ENCODE measurements around the gene DPYSL4. TPM values are rescaled to one million over a fixed set of nuclear protein-coding genes. Genes with fewer than 3 reads are reported as not detected.

DPYSL4 gene
- total RNA-seq, 2 donors from 2014 or later, result 0.28 TPM; not detected in 1

DNA sequence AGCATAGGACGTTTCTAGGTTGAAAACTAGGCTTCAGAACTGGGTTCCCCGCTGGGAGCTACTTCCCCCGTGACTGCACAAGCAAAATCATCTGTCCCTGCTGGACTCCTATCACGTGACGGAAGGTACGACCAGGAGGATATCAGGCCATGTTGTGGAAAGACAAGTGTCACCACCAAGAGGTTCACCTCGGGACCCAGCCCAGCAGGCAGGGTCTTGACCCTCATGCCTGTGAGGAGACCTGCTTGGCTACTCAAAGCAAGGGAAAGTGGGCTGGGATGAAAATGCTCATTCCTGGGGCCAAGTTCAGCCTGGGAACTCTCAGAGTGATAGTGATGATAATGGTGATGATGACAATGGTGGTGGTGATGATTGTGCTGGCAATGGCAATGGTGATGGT lies 32.3 kb upstream of the DPYSL4 start:
- Histone ChIP-seq H3K27ac (no peak overlapping the region), H3K9me3 (no peaks in the 10 kb centered on the region), H3K36me3 (no peaks in the 10 kb centered on the region), H3K4me3 (no peak overlapping the region), H3K4me1 (ENCODE audit: control insufficient read depth in 1 of 2, low read depth in 2 of 2) (no peaks in the 10 kb centered on the region), H3K27me3 (replicated peaks; ENCODE audit: insufficient read depth) (no peaks in the 10 kb centered on the region)
- TF ChIP-seq, protein P1, sequence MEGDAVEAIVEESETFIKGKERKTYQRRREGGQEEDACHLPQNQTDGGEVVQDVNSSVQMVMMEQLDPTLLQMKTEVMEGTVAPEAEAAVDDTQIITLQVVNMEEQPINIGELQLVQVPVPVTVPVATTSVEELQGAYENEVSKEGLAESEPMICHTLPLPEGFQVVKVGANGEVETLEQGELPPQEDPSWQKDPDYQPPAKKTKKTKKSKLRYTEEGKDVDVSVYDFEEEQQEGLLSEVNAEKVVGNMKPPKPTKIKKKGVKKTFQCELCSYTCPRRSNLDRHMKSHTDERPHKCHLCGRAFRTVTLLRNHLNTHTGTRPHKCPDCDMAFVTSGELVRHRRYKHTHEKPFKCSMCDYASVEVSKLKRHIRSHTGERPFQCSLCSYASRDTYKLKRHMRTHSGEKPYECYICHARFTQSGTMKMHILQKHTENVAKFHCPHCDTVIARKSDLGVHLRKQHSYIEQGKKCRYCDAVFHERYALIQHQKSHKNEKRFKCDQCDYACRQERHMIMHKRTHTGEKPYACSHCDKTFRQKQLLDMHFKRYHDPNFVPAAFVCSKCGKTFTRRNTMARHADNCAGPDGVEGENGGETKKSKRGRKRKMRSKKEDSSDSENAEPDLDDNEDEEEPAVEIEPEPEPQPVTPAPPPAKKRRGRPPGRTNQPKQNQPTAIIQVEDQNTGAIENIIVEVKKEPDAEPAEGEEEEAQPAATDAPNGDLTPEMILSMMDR (IDR thresholded peaks at IDR 0.05), result no peak
- ATAC-seq (ENCODE audit: insufficient number of reproducible peaks, low FRiP score, low read depth) (no peak), DNase-seq (ENCODE audit: low spot score) (no peak)

DNA sequence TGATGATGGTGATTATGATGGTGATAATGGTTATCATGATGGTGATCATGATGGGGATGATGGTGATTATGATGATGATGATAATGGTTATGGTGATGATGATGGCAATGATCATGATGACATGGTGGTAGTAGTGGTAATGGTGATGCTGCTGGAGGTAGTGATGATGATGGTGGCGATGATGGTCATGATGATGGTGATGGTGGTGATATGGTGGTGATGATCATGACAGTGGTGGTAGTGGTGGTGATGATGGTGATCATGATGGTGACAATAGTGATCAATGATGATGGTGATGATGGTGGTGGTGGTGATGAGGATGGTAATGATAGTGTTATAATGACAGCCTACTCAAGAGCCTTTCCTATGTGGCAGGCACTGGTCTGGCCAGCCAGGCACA lies 31.8 kb upstream of the DPYSL4 start:
- ATAC-seq (ENCODE audit: insufficient number of reproducible peaks, low FRiP score, low read depth) (no peak), DNase-seq (ENCODE audit: low spot score) (no peak)
- no peak overlapping the region for H3K4me3 ChIP-seq
- H3K27me3 ChIP-seq (replicated peaks; ENCODE audit: insufficient read depth), result no peaks in the 10 kb centered on the region
- H3K9me3 ChIP-seq, result no peaks in the 10 kb centered on the region
- no peak overlapping the region for H3K27ac ChIP-seq
- TF ChIP-seq, protein P1 (IDR thresholded peaks at IDR 0.05), result no peak
- H3K36me3 ChIP-seq, result no peaks in the 10 kb centered on the region
- no peaks in the 10 kb centered on the region for H3K4me1 ChIP-seq (ENCODE audit: control insufficient read depth in 1 of 2, low read depth in 2 of 2)

DNA sequence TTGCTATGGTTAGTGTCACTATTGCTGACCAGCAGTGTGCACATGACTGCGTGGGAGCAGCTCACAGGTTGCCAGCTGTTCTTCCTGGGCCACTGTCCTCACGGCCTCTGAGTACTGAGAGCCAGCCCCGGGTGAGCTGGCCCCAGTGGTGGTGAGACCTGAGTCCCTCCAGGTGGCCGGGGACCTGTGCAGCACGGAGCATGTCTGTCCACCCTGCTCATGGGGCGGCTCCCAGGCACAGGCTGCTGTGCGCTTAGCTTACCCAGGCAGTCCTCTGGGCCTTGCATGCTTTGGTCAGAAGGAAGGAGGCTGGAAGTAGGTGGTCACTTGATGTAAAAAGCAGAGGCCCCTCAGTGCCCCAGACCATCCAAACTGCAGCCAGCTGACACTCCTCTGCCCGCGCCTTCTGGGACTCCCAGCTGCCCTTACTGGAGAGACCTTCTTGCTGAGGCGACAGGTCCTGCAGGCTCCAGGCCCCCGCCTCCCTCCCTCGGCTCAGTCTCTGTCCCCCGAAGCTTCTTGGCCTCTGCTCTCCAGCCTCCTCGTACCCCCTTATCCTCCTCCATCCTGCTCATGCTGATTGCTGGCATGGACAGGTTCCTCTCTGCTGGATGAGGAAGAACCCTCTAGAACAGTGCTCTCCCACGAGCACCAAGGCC lies 30.9 kb upstream of the DPYSL4 start:
- H3K36me3 ChIP-seq, result no peaks in the 10 kb centered on the region
- H3K4me3 ChIP-seq, result no peak overlapping the region
- no peaks in the 10 kb centered on the region for H3K27me3 ChIP-seq (replicated peaks; ENCODE audit: insufficient read depth)
- no peaks in the 10 kb centered on the region for H3K9me3 ChIP-seq
- TF ChIP-seq, protein P1 (IDR thresholded peaks at IDR 0.05), result no peak
- H3K27ac ChIP-seq, result no peak overlapping the region
- DNase-seq (ENCODE audit: low spot score) (no peak), ATAC-seq (ENCODE audit: insufficient number of reproducible peaks, low FRiP score, low read depth) (no peak)
- no peaks in the 10 kb centered on the region for H3K4me1 ChIP-seq (ENCODE audit: control insufficient read depth in 1 of 2, low read depth in 2 of 2)

DNA sequence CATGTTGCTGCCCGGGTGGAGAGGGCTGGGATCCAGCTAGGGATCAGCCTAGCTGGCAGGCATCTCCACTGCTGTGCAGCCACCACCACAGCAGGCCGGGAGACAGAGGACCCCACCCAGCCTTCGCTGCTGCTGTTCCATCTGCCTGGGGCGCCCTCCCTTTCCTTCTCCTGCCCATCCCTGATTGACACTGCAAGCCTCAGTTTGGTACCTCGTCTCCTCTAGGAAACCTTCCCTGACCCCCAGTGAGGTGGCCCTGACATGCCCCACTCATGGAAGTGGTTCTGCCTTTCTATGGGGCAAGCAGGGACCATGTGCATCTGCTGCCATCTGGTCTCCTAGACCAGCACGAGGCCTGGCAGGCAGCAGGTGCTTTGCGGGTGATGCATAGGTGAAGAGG lies 30.4 kb upstream of the DPYSL4 start:
- ATAC-seq (ENCODE audit: insufficient number of reproducible peaks, low FRiP score, low read depth) (no peak), DNase-seq (ENCODE audit: low spot score) (no peak)
- no peak overlapping the region for H3K4me3 ChIP-seq
- H3K27me3 ChIP-seq (replicated peaks; ENCODE audit: insufficient read depth), result no peaks in the 10 kb centered on the region
- TF ChIP-seq, protein P1 (IDR thresholded peaks at IDR 0.05), result no peak
- H3K36me3 ChIP-seq, result no peaks in the 10 kb centered on the region
- H3K27ac ChIP-seq, result no peak overlapping the region
- H3K9me3 ChIP-seq, result no peaks in the 10 kb centered on the region
- H3K4me1 ChIP-seq (ENCODE audit: control insufficient read depth in 1 of 2, low read depth in 2 of 2), result no peaks in the 10 kb centered on the region

DNA sequence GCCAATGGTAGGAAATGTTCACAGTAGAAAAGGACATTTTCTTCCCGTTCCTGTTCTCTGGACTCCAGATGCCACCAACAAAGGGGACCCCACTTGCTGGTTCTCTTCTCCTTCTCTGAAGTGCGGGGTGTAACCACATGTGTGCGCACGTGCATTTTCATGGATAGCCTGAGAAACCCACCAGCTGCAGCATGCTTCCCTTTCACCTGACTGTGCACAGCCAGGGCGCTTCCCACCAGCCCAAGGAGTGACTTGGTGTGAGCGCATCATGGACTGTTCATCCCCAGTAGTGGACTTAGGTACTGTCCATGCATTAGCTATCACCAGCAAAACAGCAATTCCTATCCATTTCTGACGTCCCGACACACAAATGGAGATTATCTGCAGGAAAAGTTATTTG lies 29.6 kb upstream of the DPYSL4 start:
- H3K4me1 ChIP-seq (ENCODE audit: control insufficient read depth in 1 of 2, low read depth in 2 of 2), result peaks cover 0 to 3% of the 10 kb centered on the region in 2 donors
- TF ChIP-seq, protein P1 (IDR thresholded peaks at IDR 0.05), result no peak
- H3K27me3 ChIP-seq (replicated peaks; ENCODE audit: insufficient read depth), result no peaks in the 10 kb centered on the region
- no peaks in the 10 kb centered on the region for H3K9me3 ChIP-seq
- DNase-seq (ENCODE audit: low spot score), result no peak
- H3K4me3 ChIP-seq, result no peak overlapping the region
- no peak for ATAC-seq (ENCODE audit: insufficient number of reproducible peaks, low FRiP score, low read depth)
- no peak overlapping the region for H3K27ac ChIP-seq
- no peaks in the 10 kb centered on the region for H3K36me3 ChIP-seq
